ENCODE measurements around the gene FSTL4. TPM values are rescaled to one million over a fixed set of nuclear protein-coding genes. Genes with fewer than 3 reads are reported as not detected.

The FSTL4 gene
- total RNA-seq, 1 donor from 2014 or later, result 0.07 TPM

DNA sequence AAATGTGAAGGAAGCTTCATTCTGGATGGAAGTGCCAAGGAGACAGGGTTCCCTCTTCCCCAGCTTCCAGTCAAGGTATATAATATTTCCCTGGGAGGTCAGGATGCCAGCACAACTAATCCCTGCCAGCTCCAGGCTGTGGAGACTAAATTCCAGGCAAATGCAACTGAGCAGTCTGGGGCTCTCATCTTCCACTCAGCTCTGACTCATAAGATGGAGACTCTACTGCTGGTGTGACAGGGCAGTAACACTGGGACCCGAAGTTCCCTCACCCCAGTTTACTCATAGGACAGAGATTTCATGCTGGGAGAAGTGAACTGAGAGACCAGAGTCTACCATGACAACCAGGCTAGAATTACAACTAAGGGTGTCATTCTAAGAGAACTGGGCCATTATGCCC is 235.4 kb downstream of the FSTL4 start:
- Mint-ChIP-seq H3K27me3 (ENCODE audit: low read depth) (peaks cover 24% of the 10 kb centered on the region), H3K9me3 (ENCODE audit: low read depth) (peaks cover 23% of the 10 kb centered on the region), H3K36me3 (ENCODE audit: low read depth) (peaks cover 6% of the 10 kb centered on the region), H3K4me1 (ENCODE audit: low read depth) (no peaks in the 10 kb centered on the region), H3K4me3 (ENCODE audit: unreplicated experiment) (no peak overlapping the region), H3K27ac (ENCODE audit: unreplicated experiment) (no peak overlapping the region)
- no peak for DNase-seq (ENCODE audit: low spot score)
- TF ChIP-seq, protein P1, sequence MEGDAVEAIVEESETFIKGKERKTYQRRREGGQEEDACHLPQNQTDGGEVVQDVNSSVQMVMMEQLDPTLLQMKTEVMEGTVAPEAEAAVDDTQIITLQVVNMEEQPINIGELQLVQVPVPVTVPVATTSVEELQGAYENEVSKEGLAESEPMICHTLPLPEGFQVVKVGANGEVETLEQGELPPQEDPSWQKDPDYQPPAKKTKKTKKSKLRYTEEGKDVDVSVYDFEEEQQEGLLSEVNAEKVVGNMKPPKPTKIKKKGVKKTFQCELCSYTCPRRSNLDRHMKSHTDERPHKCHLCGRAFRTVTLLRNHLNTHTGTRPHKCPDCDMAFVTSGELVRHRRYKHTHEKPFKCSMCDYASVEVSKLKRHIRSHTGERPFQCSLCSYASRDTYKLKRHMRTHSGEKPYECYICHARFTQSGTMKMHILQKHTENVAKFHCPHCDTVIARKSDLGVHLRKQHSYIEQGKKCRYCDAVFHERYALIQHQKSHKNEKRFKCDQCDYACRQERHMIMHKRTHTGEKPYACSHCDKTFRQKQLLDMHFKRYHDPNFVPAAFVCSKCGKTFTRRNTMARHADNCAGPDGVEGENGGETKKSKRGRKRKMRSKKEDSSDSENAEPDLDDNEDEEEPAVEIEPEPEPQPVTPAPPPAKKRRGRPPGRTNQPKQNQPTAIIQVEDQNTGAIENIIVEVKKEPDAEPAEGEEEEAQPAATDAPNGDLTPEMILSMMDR (IDR thresholded peaks at IDR 0.05), result no peak

DNA sequence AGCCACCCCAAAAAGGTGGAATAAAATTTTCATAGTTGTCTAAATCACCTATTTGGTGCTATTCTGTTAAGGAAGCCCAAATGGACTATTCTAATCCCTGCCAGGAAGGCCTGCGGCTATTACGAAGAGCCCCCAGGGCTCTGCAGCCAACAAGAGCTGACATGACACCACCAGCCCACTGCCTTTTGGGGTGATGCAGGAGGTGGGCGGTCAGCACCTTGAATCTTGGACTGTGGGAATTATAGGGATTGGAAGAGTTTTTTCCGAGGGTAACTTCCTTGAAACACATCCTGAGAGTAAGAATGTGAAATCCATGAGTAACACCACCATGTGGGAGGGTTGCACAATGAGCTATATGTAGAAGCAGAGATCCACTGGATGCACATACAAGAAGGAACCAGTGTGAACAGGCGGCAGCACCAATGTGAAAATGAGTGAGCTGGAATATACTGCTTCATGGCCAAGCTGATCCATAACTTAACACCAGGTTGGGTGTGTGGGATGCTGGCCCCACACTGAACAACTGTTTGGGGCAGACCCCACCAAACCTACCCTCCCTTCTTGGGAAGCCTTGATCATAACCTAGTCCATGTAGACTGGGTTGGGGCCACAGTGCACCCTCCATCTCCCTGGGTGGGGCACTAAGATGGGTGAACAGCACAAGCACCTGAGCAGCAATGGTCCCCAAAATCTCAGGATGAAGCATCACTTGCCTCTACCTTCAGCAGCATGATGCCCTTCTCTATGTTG is 239.0 kb downstream of the FSTL4 start:
- no peak for DNase-seq (ENCODE audit: low spot score)
- peaks cover 12% of the 10 kb centered on the region for H3K27me3 Mint-ChIP-seq (ENCODE audit: low read depth)
- TF ChIP-seq, protein P1 (IDR thresholded peaks at IDR 0.05), result no peak

DNA sequence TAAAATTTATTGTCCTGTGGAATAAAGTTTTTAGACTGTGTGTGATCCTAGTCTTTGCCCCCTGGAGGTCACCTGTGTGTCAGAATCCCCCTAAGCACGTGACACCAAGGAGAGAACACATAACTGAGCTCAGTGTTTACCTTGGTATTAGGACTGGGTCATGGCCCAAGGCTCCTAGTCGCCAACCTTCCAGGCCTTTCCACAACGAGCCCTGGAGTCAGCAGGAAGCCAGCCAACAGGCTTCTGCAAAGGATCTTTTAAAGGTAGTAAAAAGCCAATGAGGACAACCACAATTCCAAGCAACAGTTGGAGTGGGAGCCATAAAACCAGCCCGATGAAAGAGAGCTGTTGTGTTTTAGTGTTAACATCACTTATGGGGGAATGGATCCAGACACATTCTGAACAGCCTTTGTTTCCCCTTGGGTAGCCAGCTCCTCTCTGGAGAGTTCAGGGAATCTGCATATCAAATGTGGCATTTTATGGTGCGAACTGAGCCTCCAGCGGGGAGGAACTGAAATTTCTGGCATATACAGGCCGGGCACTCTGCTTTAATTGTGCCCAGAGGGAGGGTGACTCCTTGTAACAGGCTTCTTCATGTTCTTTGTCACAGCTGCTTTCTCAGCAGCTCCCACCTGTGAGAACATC is 239.9 kb downstream of the FSTL4 start:
- Mint-ChIP-seq H3K27ac (ENCODE audit: unreplicated experiment) (no peak overlapping the region), H3K9me3 (ENCODE audit: low read depth) (peaks cover 15% of the 10 kb centered on the region)
- TF ChIP-seq, protein P1 (IDR thresholded peaks at IDR 0.05), result no peak

More for the DNA sequence above, 239.0 kb downstream of the FSTL4 start:
- no peaks in the 10 kb centered on the region for H3K4me1 Mint-ChIP-seq (ENCODE audit: low read depth)
- peaks cover 6% of the 10 kb centered on the region for H3K36me3 Mint-ChIP-seq (ENCODE audit: low read depth)
- no peak overlapping the region for H3K27ac Mint-ChIP-seq (ENCODE audit: unreplicated experiment)
- H3K9me3 Mint-ChIP-seq (ENCODE audit: low read depth), result peaks cover 23% of the 10 kb centered on the region
- no peak overlapping the region for H3K4me3 Mint-ChIP-seq (ENCODE audit: unreplicated experiment)

DNA sequence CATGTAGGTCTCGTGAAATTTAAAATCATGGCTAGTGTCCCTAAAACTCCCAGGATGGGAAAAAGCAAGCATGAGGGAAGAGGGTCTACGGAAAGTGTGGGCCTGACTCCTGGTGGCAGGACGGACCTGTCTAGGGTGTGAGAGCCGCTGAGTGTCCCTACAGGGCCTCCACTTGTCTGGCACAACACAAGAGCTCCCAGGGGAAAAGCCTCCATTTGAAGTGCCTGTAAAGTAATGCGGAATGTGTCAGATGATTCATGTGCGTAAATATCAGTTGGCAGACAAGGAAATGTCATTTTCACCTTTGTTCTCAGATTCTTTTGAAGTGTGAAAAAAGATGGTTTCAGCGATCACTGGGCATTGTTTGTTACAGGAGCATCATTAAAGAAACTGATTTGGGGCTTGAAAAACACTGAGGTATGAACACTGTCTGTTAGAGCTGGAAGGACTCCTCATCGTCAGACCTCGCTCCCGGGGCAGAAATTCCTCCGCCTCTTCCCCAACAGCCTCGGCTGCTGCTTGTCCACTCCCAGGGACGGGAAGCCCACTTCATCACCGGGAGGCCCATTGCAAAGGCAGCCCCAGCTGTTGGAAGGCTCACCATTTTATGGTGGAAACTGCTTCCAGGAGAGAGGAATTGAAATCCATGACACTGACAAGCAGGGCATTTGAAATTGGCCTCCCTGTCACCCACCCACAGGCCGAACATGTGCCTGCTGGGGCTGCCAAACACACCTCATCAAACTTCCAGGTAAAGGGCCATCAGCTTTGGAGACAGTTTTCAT is 240.8 kb downstream of the FSTL4 start:
- no peak for DNase-seq (ENCODE audit: low spot score)
- no peak overlapping the region for H3K27ac Mint-ChIP-seq (ENCODE audit: unreplicated experiment)
- TF ChIP-seq, protein P1 (IDR thresholded peaks at IDR 0.05), result no peak
- no peak overlapping the region for H3K4me3 Mint-ChIP-seq (ENCODE audit: unreplicated experiment)
- H3K4me1 Mint-ChIP-seq (ENCODE audit: low read depth), result no peaks in the 10 kb centered on the region
- no peaks in the 10 kb centered on the region for H3K36me3 Mint-ChIP-seq (ENCODE audit: low read depth)
- peaks cover 9% of the 10 kb centered on the region for H3K27me3 Mint-ChIP-seq (ENCODE audit: low read depth)
- H3K9me3 Mint-ChIP-seq (ENCODE audit: low read depth), result peaks cover 8% of the 10 kb centered on the region

More for the DNA sequence above, 239.9 kb downstream of the FSTL4 start:
- no peaks in the 10 kb centered on the region for H3K4me1 Mint-ChIP-seq (ENCODE audit: low read depth)
- H3K4me3 Mint-ChIP-seq (ENCODE audit: unreplicated experiment), result no peak overlapping the region
- H3K36me3 Mint-ChIP-seq (ENCODE audit: low read depth), result peaks cover 2% of the 10 kb centered on the region
- H3K27me3 Mint-ChIP-seq (ENCODE audit: low read depth), result peaks cover 11% of the 10 kb centered on the region
- DNase-seq (ENCODE audit: low spot score), result no peak

DNA sequence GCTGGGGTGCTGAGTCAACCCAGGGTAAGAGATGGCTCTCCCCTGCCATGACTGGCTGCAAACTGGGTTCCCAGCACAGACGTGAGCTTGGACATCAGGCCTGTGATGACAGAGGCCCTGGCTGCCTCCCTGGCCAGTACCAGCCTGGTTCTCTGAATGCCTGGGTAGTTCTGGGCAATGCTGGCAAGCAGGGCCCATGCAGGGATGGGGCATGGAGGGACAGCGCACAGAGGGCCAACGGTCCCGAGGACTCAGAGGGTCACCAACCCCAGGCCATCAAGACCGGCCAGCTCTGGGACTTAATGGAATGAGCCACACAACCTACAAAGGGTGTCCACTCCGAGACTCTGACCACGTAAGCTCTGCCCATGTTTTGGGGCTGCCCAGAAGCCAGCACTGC is 241.4 kb downstream of the FSTL4 start:
- Mint-ChIP-seq H3K9me3 (ENCODE audit: low read depth) (peaks cover 3% of the 10 kb centered on the region), H3K4me1 (ENCODE audit: low read depth) (no peaks in the 10 kb centered on the region), H3K27ac (ENCODE audit: unreplicated experiment) (no peak overlapping the region), H3K36me3 (ENCODE audit: low read depth) (no peaks in the 10 kb centered on the region), H3K4me3 (ENCODE audit: unreplicated experiment) (no peak overlapping the region), H3K27me3 (ENCODE audit: low read depth) (peaks cover 15% of the 10 kb centered on the region)
- TF ChIP-seq, protein P1 (IDR thresholded peaks at IDR 0.05), result no peak
- no peak for DNase-seq (ENCODE audit: low spot score)
